NCI-H1105 (cell line): ENCODE data around the gene GRAP.

Experiments used
- DNase-seq: peaks from one replicate; lab custom pipeline; 2025; lab: John Stamatoyannopoulos, UW

Gene GRAP

DNA sequence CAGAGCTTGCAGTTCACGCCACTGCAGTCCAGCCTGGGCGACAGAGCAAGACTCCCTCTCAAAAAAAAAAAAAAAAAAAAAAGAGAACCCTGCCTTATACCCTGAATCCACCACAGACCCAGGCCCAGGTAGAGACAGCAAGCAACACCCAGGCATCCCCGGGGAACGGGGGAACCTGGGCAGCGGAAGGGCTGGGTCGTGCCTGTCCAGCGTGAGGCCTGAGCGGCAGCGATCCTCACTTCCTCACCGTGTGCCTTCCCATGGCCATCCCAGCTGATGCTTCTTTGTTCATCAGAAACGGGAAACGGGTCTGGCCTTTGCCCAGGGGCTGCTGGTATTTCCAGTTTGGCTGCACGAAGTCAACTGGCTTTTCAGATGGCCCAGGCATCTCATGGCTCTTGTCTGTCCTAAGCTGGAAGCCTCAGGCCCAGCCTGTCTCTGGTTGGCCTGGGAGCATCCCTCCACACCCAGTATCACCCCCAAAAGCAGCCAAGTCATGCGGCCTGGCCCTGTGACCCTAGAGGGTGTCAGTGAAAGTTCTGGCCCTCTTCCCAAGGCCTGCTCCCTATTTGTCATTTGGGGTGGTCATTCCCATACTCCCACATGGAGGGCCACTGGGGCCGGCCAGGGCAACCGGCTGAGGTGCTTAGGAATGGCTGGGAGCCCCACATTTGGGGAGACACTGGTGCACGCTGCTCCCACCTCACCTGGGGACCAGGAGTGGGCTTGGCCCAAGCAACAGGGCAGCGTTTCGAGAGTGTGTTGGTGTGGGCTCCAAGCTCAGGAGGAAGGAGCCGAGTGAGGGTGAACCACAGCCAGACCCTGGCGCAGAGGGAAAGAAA is 62.3 kb downstream of the GRAP start:
- DNase-seq, result no peak

DNA sequence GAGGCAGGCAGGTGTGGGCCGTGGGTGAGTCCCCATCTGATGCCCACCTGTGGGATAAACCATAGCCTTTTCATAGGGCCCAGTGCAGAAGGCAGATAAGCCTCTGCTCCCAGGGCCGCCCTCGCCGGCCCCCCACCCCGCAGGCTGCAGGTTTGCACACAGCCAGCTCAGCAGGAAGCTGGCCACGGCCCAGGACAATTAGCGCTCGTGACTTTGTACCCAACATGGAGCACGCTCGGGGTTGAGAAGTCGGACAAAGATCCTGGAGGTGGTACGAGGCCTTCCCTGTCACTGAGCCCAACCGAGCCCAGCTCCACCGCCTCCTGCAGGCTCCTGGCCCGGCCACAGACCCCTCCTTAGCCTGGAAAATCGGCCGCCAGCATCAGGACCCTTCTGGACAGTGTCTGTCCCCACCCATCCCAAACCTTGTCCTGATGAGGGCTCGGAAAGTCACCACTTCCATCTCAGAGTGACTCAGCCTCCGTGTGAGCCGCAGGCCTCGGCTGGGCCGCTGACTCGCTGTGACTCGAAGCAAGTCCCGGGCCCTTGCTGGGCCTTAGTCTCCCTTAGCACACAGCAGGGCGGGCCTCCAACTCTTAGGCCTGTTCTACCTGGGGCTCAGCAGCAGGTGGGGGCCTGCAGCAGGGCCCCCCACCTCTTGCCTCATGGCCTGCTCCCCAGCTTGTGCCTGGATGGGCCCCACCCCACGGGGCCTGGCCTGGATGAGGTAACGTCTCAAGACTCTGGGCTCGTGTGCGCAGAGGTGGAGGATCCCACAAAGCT is 64.9 kb downstream of the GRAP start:
- no peak for DNase-seq

- no peak for DNase-seq
These were observed 65.5 kb downstream of the GRAP start for GRCh38 chr17:18981335-18981641.

DNA sequence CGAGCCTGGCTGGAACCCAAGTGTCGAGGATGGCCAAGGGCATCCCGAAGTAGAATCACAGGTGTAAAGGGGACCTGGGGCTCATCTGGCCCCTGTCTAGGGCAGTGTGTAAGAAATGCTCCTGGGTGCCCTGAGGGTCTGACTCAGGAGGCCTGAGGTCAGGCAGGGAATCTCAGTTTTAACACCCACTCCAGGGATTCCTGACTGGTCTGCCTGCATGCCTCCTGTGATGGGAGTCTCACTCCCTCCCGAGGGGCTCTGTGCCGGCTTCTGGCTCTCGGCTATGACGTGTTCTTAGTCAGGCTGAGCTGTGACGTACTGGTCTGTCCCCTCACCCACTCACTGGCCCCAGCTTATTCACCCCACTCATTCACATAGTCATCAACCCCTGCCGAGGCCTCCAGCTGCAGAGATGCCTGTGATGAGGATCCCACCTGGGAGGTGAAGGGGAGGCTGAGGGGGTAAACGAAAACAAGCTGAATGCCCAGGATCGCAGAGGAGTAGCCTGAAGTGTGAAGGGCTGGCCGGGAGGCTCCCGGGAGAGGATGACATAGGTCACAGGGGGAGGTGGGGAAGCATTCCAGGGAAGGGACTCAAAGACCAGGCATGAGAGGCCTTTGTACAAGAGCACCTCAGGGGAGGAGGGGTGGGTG is 65.9 kb downstream of the GRAP start:
- DNase-seq, result no peak

GRCh38 chr17:18978655-18979054 is 68.1 kb downstream of the GRAP start:
- DNase-seq, result no peak

DNA sequence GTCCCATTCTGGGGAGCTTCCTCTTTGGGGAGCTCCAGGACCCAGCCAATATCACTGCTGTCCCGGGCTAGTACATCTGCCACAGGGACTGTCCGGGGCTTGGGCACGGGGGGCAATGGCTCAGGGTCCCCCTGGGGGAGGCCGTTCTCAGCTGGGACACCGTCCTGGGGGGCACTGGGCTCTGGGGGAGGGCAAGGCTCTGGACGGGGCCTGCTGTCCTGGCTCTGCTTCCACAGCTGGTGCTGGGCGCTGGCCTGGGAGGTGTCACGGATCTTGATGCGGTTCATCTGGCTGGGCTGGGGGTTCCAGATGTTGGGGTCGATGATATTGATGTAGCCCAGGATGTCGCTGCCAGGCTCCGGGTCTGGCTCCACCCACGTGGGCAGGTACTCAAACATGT is 68.7 kb downstream of the GRAP start:
- no peak for DNase-seq

- DNase-seq, result no peak
These were observed 69.1 kb downstream of the GRAP start for GRCh38 chr17:18977646-18978045.

DNA sequence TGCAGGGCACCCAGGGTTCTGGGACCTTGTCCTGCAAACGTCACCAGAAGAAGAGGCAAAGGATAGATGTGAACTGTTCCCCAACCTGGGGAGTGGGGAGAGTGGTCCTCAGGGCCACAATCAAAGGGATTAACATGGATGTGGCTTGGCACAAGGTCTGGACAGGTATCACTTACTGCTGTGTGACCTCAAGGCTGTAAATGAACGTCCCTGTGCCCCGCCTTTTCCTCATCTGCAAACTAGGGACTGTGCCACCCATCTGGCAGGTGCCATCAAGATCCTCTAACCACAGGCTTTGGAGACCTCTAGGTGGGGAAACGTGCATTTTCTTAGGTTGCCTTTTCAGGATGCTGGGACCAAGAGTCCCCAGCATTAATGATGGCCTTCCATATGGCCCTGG is 69.7 kb downstream of the GRAP start:
- no peak for DNase-seq

- DNase-seq, result no peak
These were observed 70.6 kb downstream of the GRAP start for GRCh38 chr17:18976201-18976600.

DNA sequence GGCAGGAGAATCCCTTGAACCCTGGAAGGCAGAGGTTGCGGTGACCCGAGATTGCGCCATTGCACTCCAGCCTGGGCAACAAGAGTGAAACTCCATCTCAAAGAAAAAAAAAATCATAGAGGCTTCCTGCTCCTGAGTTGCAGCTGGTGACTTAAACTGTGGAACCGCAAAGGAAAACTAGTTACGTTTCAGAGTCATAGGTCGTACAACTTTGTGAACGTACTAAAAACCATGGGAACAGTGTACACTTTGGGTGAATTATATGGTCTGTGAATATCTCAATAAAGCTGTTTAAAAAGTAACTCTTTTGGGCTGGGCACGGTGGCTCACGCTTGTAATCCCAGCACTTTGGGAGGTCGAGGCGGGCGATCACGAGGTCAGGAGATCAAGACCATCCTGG is 71.2 kb downstream of the GRAP start:
- DNase-seq, result no peak

DNA sequence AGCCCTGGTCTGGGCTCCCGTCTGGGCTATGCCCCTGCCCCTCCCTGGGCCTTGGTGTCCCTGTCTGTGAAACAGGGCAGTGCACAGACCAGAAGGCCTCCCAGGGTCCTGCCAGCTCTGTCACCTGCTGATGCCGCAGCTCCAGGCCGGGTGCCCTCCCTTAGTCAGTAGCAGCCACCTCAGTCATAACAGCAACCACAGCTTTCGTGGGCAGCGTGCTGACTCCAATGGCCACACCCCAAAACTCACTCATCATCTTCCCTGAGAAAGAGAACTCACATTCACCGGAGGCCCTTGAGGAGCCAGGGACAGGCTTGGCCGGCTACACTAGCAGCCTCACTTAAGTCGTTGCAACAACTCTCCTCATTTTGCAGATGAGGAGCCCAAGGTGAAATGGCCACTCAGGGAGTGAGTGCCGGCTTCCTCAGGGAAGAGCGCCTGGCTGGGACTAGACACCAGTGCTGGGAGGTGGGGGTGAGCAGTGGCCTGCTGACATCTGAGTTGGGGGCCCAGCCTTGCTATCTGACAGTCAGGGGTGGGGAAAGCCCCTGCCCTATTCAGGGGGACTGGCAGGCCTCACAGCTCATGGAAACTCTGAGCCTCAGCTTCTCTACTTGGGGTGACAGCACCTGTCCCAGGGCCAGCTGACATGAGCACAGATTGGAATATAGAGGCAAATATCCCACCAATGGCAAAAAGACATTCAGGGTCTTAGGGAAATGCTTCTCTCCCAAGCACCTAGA is 72.2 kb downstream of the GRAP start:
- DNase-seq, result no peak

DNA sequence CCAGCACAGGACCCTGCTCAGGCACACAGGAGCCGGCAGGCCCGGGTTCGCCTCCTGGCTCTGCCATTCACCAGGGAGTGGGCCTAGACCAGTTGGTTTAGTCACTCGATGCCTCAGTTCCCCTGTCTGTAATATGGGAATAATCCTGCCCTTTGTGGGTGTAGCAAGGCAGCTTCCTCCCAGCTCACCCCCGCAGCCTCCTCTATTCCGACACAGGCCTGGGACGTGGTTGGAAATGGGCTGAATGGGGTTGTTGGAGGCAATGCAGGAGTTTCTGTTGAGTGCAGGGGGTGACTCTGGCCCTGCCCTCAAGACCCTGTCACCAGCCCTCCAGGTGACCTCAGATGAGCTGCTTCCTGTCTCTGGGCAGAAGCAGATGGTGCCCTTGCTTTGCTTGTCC is 75.0 kb downstream of the GRAP start:
- DNase-seq, result no peak
